Measurements from ENCODE around the gene PLK5. TPM values are rescaled to one million over a fixed set of nuclear protein-coding genes. Genes with fewer than 3 reads are reported as not detected.

The PLK5 gene
- polyA plus RNA-seq, 1 of the 3 experiments (the other 2 are of a cell fraction), result not detected

GRCh38 chr19:1575323-1576241, 51.7 kb downstream of the PLK5 start:
- H4K20me1 ChIP-seq (ENCODE audit: insufficient read depth), result no peaks in the 10 kb centered on the region

More at GRCh38 chr19:1575323-1576241, 51.7 kb downstream of the PLK5 start:
- WGBS (ENCODE audit: low lambda C conversion rate), result 94% methylated on average over 19 of the region's 22 CpGs
- H2AFZ ChIP-seq (ENCODE audit: low read depth), result no peak overlapping the region
- H3K27me3 ChIP-seq (ENCODE audit: insufficient read depth), result no peaks in the 10 kb centered on the region
- no peak overlapping the region for H3K4me2 ChIP-seq
- H3K9ac ChIP-seq, result no peak overlapping the region
- no peaks in the 10 kb centered on the region; the same call in 1 of the 2 replicates for H3K79me2 ChIP-seq (ENCODE audit: insufficient read depth)
- H3K4me3 ChIP-seq (ENCODE audit: low read depth in 2 of 2, low read length in 1 of 2), result no peak overlapping the region
- no peak for DNase-seq
- no peaks in the 10 kb centered on the region for H3K9me3 ChIP-seq
- ChIA-PET POLR2A (interaction anchor here (0.8 to 1.3 kb wide), 2 partner anchors 9 to 17 kb away, joined by 3 read pairs; no protein-coding TSS in a partner anchor), CTCF (interaction anchor here (1.0 to 3.4 kb wide), 4 partner anchors 8 to 30 kb away, joined by 3 to 18 read pairs (median 4); partner anchors contain the start of gene MEX3D)
- peaks cover 3 to 17% of the 10 kb centered on the region in 2 experiments for H3K36me3 ChIP-seq (replicated peaks in 1 of 2; ENCODE audit: control insufficient read depth in 1 of 2, insufficient read depth in 2 of 2, low read length in 1 of 2)
- TF ChIP-seq SIN3A (IDR thresholded peaks at IDR 0.05; ENCODE audit: borderline replicate concordance, low read depth, low read length) (no peak), IRF3 (IDR thresholded peaks at IDR 0.05; ENCODE audit: low read depth, low read length) (no peak), FOXM1 (IDR thresholded peaks at IDR 0.05; ENCODE audit: low read depth) (no peak), PBX3 (IDR thresholded peaks at IDR 0.05) (no peak), TAF1 (IDR thresholded peaks at IDR 0.05; ENCODE audit: borderline replicate concordance, low read depth, low read length) (no peak), CHD2 (IDR thresholded peaks at IDR 0.05; ENCODE audit: low read length, partially characterized antibody) (no peak), MAX (IDR thresholded peaks at IDR 0.05; ENCODE audit: low read depth) (no peak), USF1 (IDR thresholded peaks at IDR 0.05; ENCODE audit: borderline replicate concordance, low read depth) (no peak), POLR2AphosphoS5 (IDR thresholded peaks at IDR 0.05; ENCODE audit: low read depth, low read length) (no peak)
- no peaks in the 10 kb centered on the region for H3K4me1 ChIP-seq (ENCODE audit: control insufficient read depth in 1 of 2, insufficient read depth in 2 of 2, low read depth in 1 of 2, low read length in 1 of 2)
- peaks cover 5% of the 10 kb centered on the region for H3F3A ChIP-seq (replicated peaks; ENCODE audit: insufficient read depth)
- no peaks in the 10 kb centered on the region for H3K9me2 ChIP-seq
- H3K27ac ChIP-seq (ENCODE audit: low read depth in 2 of 2, low read length in 1 of 2), result no peak overlapping the region

Measured in SK-N-SH (cell line).